Measurements from ENCODE around the gene ARAF. TPM values are rescaled to one million over a fixed set of nuclear protein-coding genes. Genes with fewer than 3 reads are reported as not detected.
"Not testable (repeated sequence)": the region's sequence is repeated elsewhere in the genome, so short reads cannot be mapped to it uniquely, and the experiment has no call there.

Gene ARAF
- total RNA-seq, 1 experiment from 2014 or later, result 63.5 TPM

DNA sequence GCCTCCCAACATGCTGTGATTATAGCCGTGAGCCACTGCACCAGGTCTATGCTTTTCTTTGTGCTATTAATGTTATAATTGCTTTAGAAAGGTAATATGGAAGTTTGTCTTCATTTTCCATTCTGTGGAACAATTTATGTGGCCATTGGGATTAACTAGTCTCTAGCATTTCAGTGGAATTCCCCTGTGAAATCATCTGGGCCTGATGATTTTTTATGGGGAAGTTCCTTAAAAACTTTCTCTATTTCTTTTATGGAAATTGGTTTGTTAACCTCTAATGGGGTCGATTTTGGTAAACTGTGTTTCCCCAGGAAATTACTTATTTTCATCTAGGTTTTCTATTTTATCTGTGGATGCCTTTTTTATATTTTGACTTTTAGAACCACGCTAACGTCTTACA is 32.5 kb downstream of the ARAF start:
- peaks cover 4% of the 10 kb centered on the region for H3K4me1 Mint-ChIP-seq (ENCODE audit: insufficient read depth, unreplicated experiment)
- H3K9me3 Mint-ChIP-seq (ENCODE audit: unreplicated experiment), result no peaks in the 10 kb centered on the region
- H3K4me3 Mint-ChIP-seq (ENCODE audit: unreplicated experiment), result no peak overlapping the region
- intact Hi-C loops (cut with micrococcal nuclease), result no loop called here
- H3K27me3 Mint-ChIP-seq (ENCODE audit: insufficient read depth, unreplicated experiment), result no peaks in the 10 kb centered on the region
- no peak for DNase-seq (ENCODE audit: unreplicated experiment)
- POLR2A ChIA-PET, result no interaction called here
- CTCF ChIA-PET, result interaction anchor here (0.7 kb wide), 1 partner anchor 8 kb away, joined by 4 read pairs; no protein-coding TSS in a partner anchor
- TF ChIP-seq, protein P1, sequence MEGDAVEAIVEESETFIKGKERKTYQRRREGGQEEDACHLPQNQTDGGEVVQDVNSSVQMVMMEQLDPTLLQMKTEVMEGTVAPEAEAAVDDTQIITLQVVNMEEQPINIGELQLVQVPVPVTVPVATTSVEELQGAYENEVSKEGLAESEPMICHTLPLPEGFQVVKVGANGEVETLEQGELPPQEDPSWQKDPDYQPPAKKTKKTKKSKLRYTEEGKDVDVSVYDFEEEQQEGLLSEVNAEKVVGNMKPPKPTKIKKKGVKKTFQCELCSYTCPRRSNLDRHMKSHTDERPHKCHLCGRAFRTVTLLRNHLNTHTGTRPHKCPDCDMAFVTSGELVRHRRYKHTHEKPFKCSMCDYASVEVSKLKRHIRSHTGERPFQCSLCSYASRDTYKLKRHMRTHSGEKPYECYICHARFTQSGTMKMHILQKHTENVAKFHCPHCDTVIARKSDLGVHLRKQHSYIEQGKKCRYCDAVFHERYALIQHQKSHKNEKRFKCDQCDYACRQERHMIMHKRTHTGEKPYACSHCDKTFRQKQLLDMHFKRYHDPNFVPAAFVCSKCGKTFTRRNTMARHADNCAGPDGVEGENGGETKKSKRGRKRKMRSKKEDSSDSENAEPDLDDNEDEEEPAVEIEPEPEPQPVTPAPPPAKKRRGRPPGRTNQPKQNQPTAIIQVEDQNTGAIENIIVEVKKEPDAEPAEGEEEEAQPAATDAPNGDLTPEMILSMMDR (IDR thresholded peaks at IDR 0.05; ENCODE audit: unreplicated experiment), result no peak
- no peak overlapping the region for H3K27ac Mint-ChIP-seq (ENCODE audit: low read depth, unreplicated experiment)
- no TSS peak for BruUV-seq (replicated peaks)
- H3K36me3 Mint-ChIP-seq (ENCODE audit: insufficient read depth, unreplicated experiment), result peaks cover 3% of the 10 kb centered on the region

GRCh38 chrX:47595716-47596251 is 34.8 kb downstream of the ARAF start:
- H3K4me1 Mint-ChIP-seq (ENCODE audit: insufficient read depth, unreplicated experiment), result peaks cover 4% of the 10 kb centered on the region
- no peak overlapping the region for H3K4me3 Mint-ChIP-seq (ENCODE audit: unreplicated experiment)
- no peaks in the 10 kb centered on the region for H3K36me3 Mint-ChIP-seq (ENCODE audit: insufficient read depth, unreplicated experiment)
- intact Hi-C loops (cut with micrococcal nuclease), result no loop called here
- peak overlapping the region; percentile 59 for H3K27ac Mint-ChIP-seq (ENCODE audit: low read depth, unreplicated experiment)
- BruUV-seq (replicated peaks), result no TSS peak
- CTCF ChIA-PET, result interaction anchor here (1.0 to 2.4 kb wide), 3 partner anchors 10 to 55 kb away, joined by 3 to 8 read pairs (median 5); no protein-coding TSS in a partner anchor
- H3K9me3 Mint-ChIP-seq (ENCODE audit: unreplicated experiment), result no peaks in the 10 kb centered on the region
- peak; percentile 70 for DNase-seq (ENCODE audit: unreplicated experiment)
- H3K27me3 Mint-ChIP-seq (ENCODE audit: insufficient read depth, unreplicated experiment), result no peaks in the 10 kb centered on the region
- POLR2A ChIA-PET, result interaction anchor here (0.6 to 2.3 kb wide), 12 partner anchors 8 to 391 kb away, joined by 3 to 21 read pairs (median 3); partner anchors contain the start of genes ARAF, ELK1 and TIMP1
- TF ChIP-seq, protein P1 (IDR thresholded peaks at IDR 0.05; ENCODE audit: unreplicated experiment), result no peak

- Mint-ChIP-seq H3K27ac (ENCODE audit: low read depth, unreplicated experiment) (peak overlapping the region; percentile 59), H3K4me3 (ENCODE audit: unreplicated experiment) (no peak overlapping the region), H3K36me3 (ENCODE audit: insufficient read depth, unreplicated experiment) (no peaks in the 10 kb centered on the region), H3K4me1 (ENCODE audit: insufficient read depth, unreplicated experiment) (peaks cover 4% of the 10 kb centered on the region), H3K9me3 (ENCODE audit: unreplicated experiment) (no peaks in the 10 kb centered on the region), H3K27me3 (ENCODE audit: insufficient read depth, unreplicated experiment) (no peaks in the 10 kb centered on the region)
- CTCF ChIA-PET, result interaction anchor here (1.0 to 2.4 kb wide), 3 partner anchors 10 to 55 kb away, joined by 3 to 8 read pairs (median 5); no protein-coding TSS in a partner anchor
- BruUV-seq (replicated peaks), result no TSS peak
- intact Hi-C loops (cut with micrococcal nuclease), result no loop called here
- no peak for DNase-seq (ENCODE audit: unreplicated experiment)
- POLR2A ChIA-PET, result interaction anchor here (0.6 to 2.3 kb wide), 9 partner anchors 9 to 390 kb away, joined by 3 to 21 read pairs (median 3); partner anchors contain the start of genes ARAF and TIMP1
- TF ChIP-seq, protein P1 (IDR thresholded peaks at IDR 0.05; ENCODE audit: unreplicated experiment), result no peak
Measured at GRCh38 chrX:47596256-47596655, 35.3 kb downstream of the ARAF start.

- Mint-ChIP-seq H3K9me3 (ENCODE audit: unreplicated experiment) (no peaks in the 10 kb centered on the region), H3K36me3 (ENCODE audit: insufficient read depth, unreplicated experiment) (no peaks in the 10 kb centered on the region), H3K27ac (ENCODE audit: low read depth, unreplicated experiment) (peak overlapping the region; percentile 59)
Measured at GRCh38 chrX:47597222-47597621, 36.2 kb downstream of the ARAF start.

DNA sequence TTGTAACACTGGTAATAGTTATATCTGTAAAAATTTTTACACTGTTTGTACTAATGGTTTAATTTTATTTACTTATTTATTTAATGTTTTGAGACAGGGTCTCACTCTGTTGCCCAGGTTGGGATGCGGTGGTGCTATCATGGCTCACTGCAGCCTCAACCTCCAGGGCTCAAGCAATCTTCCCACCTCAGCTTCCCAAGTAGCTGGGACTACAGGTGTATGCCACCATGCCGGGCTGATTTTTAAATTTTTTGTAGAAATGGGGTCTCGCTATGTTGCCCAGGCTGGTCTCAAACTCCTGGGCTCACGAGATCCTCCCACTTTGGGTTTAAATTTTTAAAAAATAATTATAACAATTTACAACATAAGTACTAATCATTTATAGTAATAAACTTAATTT is 42.1 kb downstream of the ARAF start:
- H3K27me3 Mint-ChIP-seq (ENCODE audit: insufficient read depth, unreplicated experiment); H3K4me1 Mint-ChIP-seq (ENCODE audit: insufficient read depth, unreplicated experiment); CTCF ChIA-PET; BruUV-seq (replicated peaks); DNase-seq (ENCODE audit: unreplicated experiment); H3K9me3 Mint-ChIP-seq (ENCODE audit: unreplicated experiment); intact Hi-C loops (cut with micrococcal nuclease); H3K36me3 Mint-ChIP-seq (ENCODE audit: insufficient read depth, unreplicated experiment); POLR2A ChIA-PET; H3K4me3 Mint-ChIP-seq (ENCODE audit: unreplicated experiment); H3K27ac Mint-ChIP-seq (ENCODE audit: low read depth, unreplicated experiment): not testable (repeated sequence)

More at GRCh38 chrX:47597222-47597621, 36.2 kb downstream of the ARAF start:
- Mint-ChIP-seq H3K4me1 (ENCODE audit: insufficient read depth, unreplicated experiment) (peaks cover 4% of the 10 kb centered on the region), H3K4me3 (ENCODE audit: unreplicated experiment) (no peak overlapping the region), H3K27me3 (ENCODE audit: insufficient read depth, unreplicated experiment) (no peaks in the 10 kb centered on the region)
- DNase-seq (ENCODE audit: unreplicated experiment), result no peak
- intact Hi-C loops (cut with micrococcal nuclease), result no loop called here
- POLR2A ChIA-PET, result no interaction called here
- CTCF ChIA-PET, result interaction anchor here (0.6 to 0.7 kb wide), 4 partner anchors 8 to 235 kb away, joined by 3 to 6 read pairs (median 4); no protein-coding TSS in a partner anchor
- BruUV-seq (replicated peaks), result no TSS peak
- TF ChIP-seq, protein P1 (IDR thresholded peaks at IDR 0.05; ENCODE audit: unreplicated experiment), result no peak

All from MCF 10A (cell line).